K562 (cell line): ENCODE data around the gene BRPF1. TPM values are rescaled to one million over a fixed set of nuclear protein-coding genes. Genes with fewer than 3 reads are reported as not detected.

Experiments
- CREM ChIP-seq: IDR thresholded peaks from 2 replicates; pipeline ENCODE4 v1.6.1; 2014; ENCODE audit warnings: antibody characterized with exemption, low read depth
- DACH1 ChIP-seq: fragments of 450-650 bp; IDR thresholded peaks from 2 replicates; pipeline ENCODE4 v1.6.1; 2018; ENCODE audit not compliant: partially characterized antibody
- EHMT2 ChIP-seq: fragments of 450-650 bp; IDR thresholded peaks from 2 replicates; pipeline ENCODE4 v1.6.1; 2018; ENCODE audit warnings: antibody characterized with exemption
- ELF4 ChIP-seq: fragments of 450-650 bp; formaldehyde crosslinking; IDR thresholded peaks from 2 replicates; pipeline ENCODE4 v1.4.0; 2022; ENCODE audit warnings: missing genetic modification characterization
- GATA2 ChIP-seq: sonication (generic); formaldehyde crosslinking; IDR thresholded peaks from 2 replicates; pipeline ENCODE4 v1.4.0; 2020; ENCODE audit warnings: mild to moderate bottlenecking, missing genetic modification reagents
- HDAC1 ChIP-seq, 2 experiments: fragments of 450-650 bp; IDR thresholded peaks; 2 replicates each; pipeline ENCODE4 v1.6.1; 2016 to 2017; ENCODE audit warnings: inconsistent platforms in 1 of 2, mild to moderate bottlenecking in 1 of 2, moderate library complexity in 1 of 2
- HDAC3 ChIP-seq: fragments of 450-650 bp; IDR thresholded peaks from 2 replicates; pipeline ENCODE4 v1.6.1; 2018; ENCODE audit warnings: borderline replicate concordance, mild to moderate bottlenecking, moderate library complexity; ENCODE audit not compliant: partially characterized antibody
- HNRNPLL ChIP-seq: fragments of 200-400 bp; formaldehyde crosslinking; IDR thresholded peaks from 2 replicates; pipeline ENCODE4 v1.6.1; 2017; ENCODE audit warnings: low read length, low read depth, mild to moderate bottlenecking; ENCODE audit not compliant: poor library complexity, severe bottlenecking
- LARP7 ChIP-seq: fragments of 450-650 bp; IDR thresholded peaks from 2 replicates; pipeline ENCODE4 v1.6.1; 2016
- MYNN ChIP-seq, 2 experiments: sonication (generic); formaldehyde crosslinking in 1 of 2; IDR thresholded peaks; 2 replicates each; pipeline versions ENCODE4 v1.5.0 to v1.6.1; 2016 to 2020; ENCODE audit warnings: antibody characterized with exemption in 1 of 2, missing genetic modification reagents in 1 of 2
- NFIX ChIP-seq: fragments of 250-450 bp; sonication (Bioruptor Pico); IDR thresholded peaks from 2 replicates; pipeline ENCODE4 v1.4.0; 2020; ENCODE audit warnings: low read depth, mild to moderate bottlenecking, moderate library complexity
- OTX1 ChIP-seq: fragments of 450-650 bp; formaldehyde crosslinking; IDR thresholded peaks from 2 replicates; pipeline ENCODE4 v1.4.0; 2022; ENCODE audit warnings: mild to moderate bottlenecking
- RBM15 ChIP-seq: fragments of 200-400 bp; formaldehyde crosslinking; IDR thresholded peaks from 2 replicates; pipeline ENCODE4 v1.6.1; 2018; ENCODE audit warnings: mild to moderate bottlenecking, low read length, moderate library complexity; ENCODE audit not compliant: insufficient read depth
- ZBTB49 ChIP-seq: sonication (generic); formaldehyde crosslinking; IDR thresholded peaks from 2 replicates; pipeline ENCODE4 v1.8.0; 2022; ENCODE audit warnings: missing genetic modification reagents, mild to moderate bottlenecking, borderline replicate concordance
- ZNF263 ChIP-seq: sonication (generic); formaldehyde crosslinking; IDR thresholded peaks from 2 replicates; pipeline ENCODE4 v1.8.0; 2022; ENCODE audit warnings: mild to moderate bottlenecking, missing genetic modification reagents, borderline replicate concordance
- ZNF324 ChIP-seq: fragments of 250-450 bp; sonication (Bioruptor Pico); IDR thresholded peaks from 2 replicates; pipeline ENCODE4 v1.4.0; 2020; ENCODE audit warnings: mild to moderate bottlenecking
- polyA plus RNA-seq, 8 experiments: library from polyadenylated mRNA; depleted of rRNA in 4 of 8; stranded (reverse) in 5 of 8; unstranded in 3 of 8; fragments of >200 nt; fragmentation: Nextera tagmentation in 2 of 8; fragmentation: Illumina TruSeq in 1 of 8; extraction: Ambion mirVana in 2 of 8; extraction: Trizol in 1 of 8; gene quantifications; 2 replicates each; pipeline versions ENCODE4 v1.2.1 to v1.2.3, GENCODE V29; 2011 to 2014; ENCODE audit warnings: inconsistent platforms in 1 of 8, missing spikeins in 1 of 8
- total RNA-seq, 7 experiments: library from RNA; depleted of rRNA in 6 of 7; stranded (reverse); fragments of >200 nt in 6 of 7; fragmentation: Illumina TruSeq in 2 of 7; extraction: Trizol in 2 of 7; gene quantifications; 2 replicates each; pipeline versions ENCODE4 v1.2.1 to v1.2.3, GENCODE V29; 2011 to 2021; ENCODE audit warnings: low replicate concordance in 1 of 7
- TF ChIP-seq, protein P1 (sequence below): sonication (generic); formaldehyde crosslinking; IDR thresholded peaks from 2 replicates; pipeline ENCODE4 v1.8.0; 2023; ENCODE audit warnings: missing genetic modification reagents, mild to moderate bottlenecking, borderline replicate concordance

The BRPF1 gene
- total and polyA plus RNA-seq, 9 of the 15 experiments (the other 6 are each of a cell fraction or from before 2014, with no cell fraction given) = 1.1 to 40.2 (median 23.5) TPM

GRCh38 chr3:9730657-9731205, 804 bp upstream of the BRPF1 start (continued):
- TF ChIP-seq HDAC3 (no peak), ZNF263 (no peak), ZBTB49 (CRISPR knock-in tag) (no peak), NFIX (no peak), MYNN (IDR thresholded peaks at IDR 0.05) (no peak), MYNN (CRISPR knock-in tag; IDR thresholded peaks at IDR 0.05) (no peak), ZNF324 (CRISPR knock-in tag) (no peak), HDAC1 (IDR thresholded peaks at IDR 0.05) (peak in 1 of 2 experiments; percentile 65; a peak in 2 of 4 replicates), OTX1 (CRISPR knock-in tag) (peak; percentile 89), CREM (no peak), RBM15 (no peak), ELF4 (CRISPR knock-in tag) (peak; percentile 86), EHMT2 (no peak), GATA2 (CRISPR knock-in tag) (no peak), HNRNPLL (no peak), DACH1 (peak; percentile 81), LARP7 (peak; percentile 89; the same call in 1 of the 2 replicates)
- TF ChIP-seq, protein P1, sequence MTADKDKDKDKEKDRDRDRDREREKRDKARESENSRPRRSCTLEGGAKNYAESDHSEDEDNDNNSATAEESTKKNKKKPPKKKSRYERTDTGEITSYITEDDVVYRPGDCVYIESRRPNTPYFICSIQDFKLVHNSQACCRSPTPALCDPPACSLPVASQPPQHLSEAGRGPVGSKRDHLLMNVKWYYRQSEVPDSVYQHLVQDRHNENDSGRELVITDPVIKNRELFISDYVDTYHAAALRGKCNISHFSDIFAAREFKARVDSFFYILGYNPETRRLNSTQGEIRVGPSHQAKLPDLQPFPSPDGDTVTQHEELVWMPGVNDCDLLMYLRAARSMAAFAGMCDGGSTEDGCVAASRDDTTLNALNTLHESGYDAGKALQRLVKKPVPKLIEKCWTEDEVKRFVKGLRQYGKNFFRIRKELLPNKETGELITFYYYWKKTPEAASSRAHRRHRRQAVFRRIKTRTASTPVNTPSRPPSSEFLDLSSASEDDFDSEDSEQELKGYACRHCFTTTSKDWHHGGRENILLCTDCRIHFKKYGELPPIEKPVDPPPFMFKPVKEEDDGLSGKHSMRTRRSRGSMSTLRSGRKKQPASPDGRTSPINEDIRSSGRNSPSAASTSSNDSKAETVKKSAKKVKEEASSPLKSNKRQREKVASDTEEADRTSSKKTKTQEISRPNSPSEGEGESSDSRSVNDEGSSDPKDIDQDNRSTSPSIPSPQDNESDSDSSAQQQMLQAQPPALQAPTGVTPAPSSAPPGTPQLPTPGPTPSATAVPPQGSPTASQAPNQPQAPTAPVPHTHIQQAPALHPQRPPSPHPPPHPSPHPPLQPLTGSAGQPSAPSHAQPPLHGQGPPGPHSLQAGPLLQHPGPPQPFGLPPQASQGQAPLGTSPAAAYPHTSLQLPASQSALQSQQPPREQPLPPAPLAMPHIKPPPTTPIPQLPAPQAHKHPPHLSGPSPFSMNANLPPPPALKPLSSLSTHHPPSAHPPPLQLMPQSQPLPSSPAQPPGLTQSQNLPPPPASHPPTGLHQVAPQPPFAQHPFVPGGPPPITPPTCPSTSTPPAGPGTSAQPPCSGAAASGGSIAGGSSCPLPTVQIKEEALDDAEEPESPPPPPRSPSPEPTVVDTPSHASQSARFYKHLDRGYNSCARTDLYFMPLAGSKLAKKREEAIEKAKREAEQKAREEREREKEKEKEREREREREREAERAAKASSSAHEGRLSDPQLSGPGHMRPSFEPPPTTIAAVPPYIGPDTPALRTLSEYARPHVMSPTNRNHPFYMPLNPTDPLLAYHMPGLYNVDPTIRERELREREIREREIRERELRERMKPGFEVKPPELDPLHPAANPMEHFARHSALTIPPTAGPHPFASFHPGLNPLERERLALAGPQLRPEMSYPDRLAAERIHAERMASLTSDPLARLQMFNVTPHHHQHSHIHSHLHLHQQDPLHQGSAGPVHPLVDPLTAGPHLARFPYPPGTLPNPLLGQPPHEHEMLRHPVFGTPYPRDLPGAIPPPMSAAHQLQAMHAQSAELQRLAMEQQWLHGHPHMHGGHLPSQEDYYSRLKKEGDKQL (CRISPR knock-in tag) = no peak
